Measurements from ENCODE around the gene TALDO1. TPM values are rescaled to one million over a fixed set of nuclear protein-coding genes. Genes with fewer than 3 reads are reported as not detected.

TALDO1 gene
- total RNA-seq, 1 donor from 2014 or later: 270 TPM

- H3K4me3 Mint-ChIP-seq (ENCODE audit: low read depth): no peak overlapping the region
- peaks cover 8% of the 10 kb centered on the region for H3K4me1 Mint-ChIP-seq (ENCODE audit: low read depth)
- H3K9me3 Mint-ChIP-seq: no peaks in the 10 kb centered on the region
- no peak for DNase-seq (ENCODE audit: low spot score)
- intact Hi-C loops (cut with micrococcal nuclease): loop anchor here (5.0 to 10.0 kb wide), 2 partner anchors 106 to 184 kb away; partner anchors contain the start of genes HRAS, IRF7 and LRRC56
- no peak overlapping the region for H3K27ac Mint-ChIP-seq
- peaks cover 27% of the 10 kb centered on the region for H3K27me3 Mint-ChIP-seq (ENCODE audit: low read depth)
- H3K36me3 Mint-ChIP-seq (ENCODE audit: low read depth): no peaks in the 10 kb centered on the region
These were observed 26.0 kb upstream of the TALDO1 start for GRCh38 chr11:721247-721740.

- Mint-ChIP-seq H3K27ac (no peak overlapping the region), H3K36me3 (ENCODE audit: low read depth) (no peaks in the 10 kb centered on the region), H3K27me3 (ENCODE audit: low read depth) (peaks cover 24% of the 10 kb centered on the region), H3K4me1 (ENCODE audit: low read depth) (peaks cover 8% of the 10 kb centered on the region), H3K4me3 (ENCODE audit: low read depth) (peak overlapping the region; percentile 2), H3K9me3 (no peaks in the 10 kb centered on the region)
- DNase-seq (ENCODE audit: low spot score): peak; percentile 36
- intact Hi-C loops (cut with micrococcal nuclease): loop anchor here (2.0 to 10.0 kb wide), 3 partner anchors 59 to 185 kb away; partner anchors contain the start of genes HRAS, IRF7 and LRRC56
These were observed 25.4 kb upstream of the TALDO1 start for GRCh38 chr11:721741-722345.

- Mint-ChIP-seq H3K27me3 (ENCODE audit: low read depth) (peaks cover 24% of the 10 kb centered on the region), H3K4me3 (ENCODE audit: low read depth) (no peak overlapping the region), H3K4me1 (ENCODE audit: low read depth) (peaks cover 8% of the 10 kb centered on the region), H3K36me3 (ENCODE audit: low read depth) (no peaks in the 10 kb centered on the region), H3K9me3 (no peaks in the 10 kb centered on the region), H3K27ac (no peak overlapping the region)
- intact Hi-C loops (cut with micrococcal nuclease): loop anchor here (2.0 to 10.0 kb wide), 3 partner anchors 60 to 185 kb away; partner anchors contain the start of genes HRAS, IRF7 and LRRC56
- no peak for DNase-seq (ENCODE audit: low spot score)
These were observed 24.9 kb upstream of the TALDO1 start for GRCh38 chr11:722346-722811.

GRCh38 chr11:723120-723883 lies 24.0 kb upstream of the TALDO1 start:
- H3K36me3 Mint-ChIP-seq (ENCODE audit: low read depth): no peaks in the 10 kb centered on the region
- intact Hi-C loops (cut with micrococcal nuclease): loop anchor here (1.0 to 10.0 kb wide), 5 partner anchors 27 to 186 kb away; partner anchors contain the start of genes HRAS, IRF7 and LRRC56
- H3K4me3 Mint-ChIP-seq (ENCODE audit: low read depth): peak overlapping the region; percentile 58
- no peak overlapping the region for H3K27ac Mint-ChIP-seq
- peaks cover 8% of the 10 kb centered on the region for H3K4me1 Mint-ChIP-seq (ENCODE audit: low read depth)
- H3K9me3 Mint-ChIP-seq: no peaks in the 10 kb centered on the region
- peaks cover 24% of the 10 kb centered on the region for H3K27me3 Mint-ChIP-seq (ENCODE audit: low read depth)
- peak; percentile 50 for DNase-seq (ENCODE audit: low spot score)

- no peak for DNase-seq (ENCODE audit: low spot score)
- Mint-ChIP-seq H3K4me3 (ENCODE audit: low read depth) (peak overlapping the region; percentile 42), H3K27ac (no peak overlapping the region), H3K36me3 (ENCODE audit: low read depth) (no peaks in the 10 kb centered on the region), H3K9me3 (no peaks in the 10 kb centered on the region), H3K27me3 (ENCODE audit: low read depth) (peaks cover 20% of the 10 kb centered on the region), H3K4me1 (ENCODE audit: low read depth) (peaks cover 8% of the 10 kb centered on the region)
- intact Hi-C loops (cut with micrococcal nuclease): loop anchor here (5.0 to 10.0 kb wide), 2 partner anchors 109 to 187 kb away; partner anchors contain the start of genes HRAS, IRF7 and LRRC56
These were observed 23.1 kb upstream of the TALDO1 start for GRCh38 chr11:724049-724777.

- Mint-ChIP-seq H3K4me3 (ENCODE audit: low read depth) (peak overlapping the region; percentile 76), H3K27ac (peak overlapping the region; percentile 52), H3K4me1 (ENCODE audit: low read depth) (peaks cover 8% of the 10 kb centered on the region), H3K27me3 (ENCODE audit: low read depth) (peaks cover 15% of the 10 kb centered on the region), H3K36me3 (ENCODE audit: low read depth) (no peaks in the 10 kb centered on the region), H3K9me3 (no peaks in the 10 kb centered on the region)
- intact Hi-C loops (cut with micrococcal nuclease): loop anchor here (5.0 to 10.0 kb wide), 2 partner anchors 110 to 188 kb away; partner anchors contain the start of genes HRAS, IRF7 and LRRC56
- no peak for DNase-seq (ENCODE audit: low spot score)
These were observed 22.4 kb upstream of the TALDO1 start for GRCh38 chr11:724778-725386.

- Mint-ChIP-seq H3K9me3 (no peaks in the 10 kb centered on the region), H3K27ac (no peak overlapping the region), H3K4me1 (ENCODE audit: low read depth) (peaks cover 8% of the 10 kb centered on the region), H3K36me3 (ENCODE audit: low read depth) (no peaks in the 10 kb centered on the region), H3K27me3 (ENCODE audit: low read depth) (peaks cover 12% of the 10 kb centered on the region), H3K4me3 (ENCODE audit: low read depth) (peak overlapping the region; percentile 76)
- no peak for DNase-seq (ENCODE audit: low spot score)
- intact Hi-C loops (cut with micrococcal nuclease): loop anchor here (10.0 kb wide), 1 partner anchor 111 kb away; the partner anchor contains the start of gene IRF7
These were observed 21.6 kb upstream of the TALDO1 start for GRCh38 chr11:725624-726202.

- DNase-seq (ENCODE audit: low spot score): peak; percentile 51
- Mint-ChIP-seq H3K9me3 (no peaks in the 10 kb centered on the region), H3K27me3 (ENCODE audit: low read depth) (peaks cover 9% of the 10 kb centered on the region), H3K36me3 (ENCODE audit: low read depth) (no peaks in the 10 kb centered on the region), H3K4me1 (ENCODE audit: low read depth) (peaks cover 6% of the 10 kb centered on the region), H3K27ac (peak overlapping the region; percentile 46), H3K4me3 (ENCODE audit: low read depth) (peak overlapping the region; percentile 56)
- intact Hi-C loops (cut with micrococcal nuclease): loop anchor here (10.0 kb wide), 1 partner anchor 112 kb away; the partner anchor contains the start of gene IRF7
These were observed 20.7 kb upstream of the TALDO1 start for GRCh38 chr11:726278-727220.

- H3K4me3 Mint-ChIP-seq (ENCODE audit: low read depth): no peak overlapping the region
- no peak for DNase-seq (ENCODE audit: low spot score)
- H3K27me3 Mint-ChIP-seq (ENCODE audit: low read depth): peaks cover 5% of the 10 kb centered on the region
- intact Hi-C loops (cut with micrococcal nuclease): loop anchor here (10.0 kb wide), 1 partner anchor 112 kb away; the partner anchor contains the start of gene IRF7
- no peak overlapping the region for H3K27ac Mint-ChIP-seq
- H3K9me3 Mint-ChIP-seq: no peaks in the 10 kb centered on the region
- peaks cover 6% of the 10 kb centered on the region for H3K4me1 Mint-ChIP-seq (ENCODE audit: low read depth)
- H3K36me3 Mint-ChIP-seq (ENCODE audit: low read depth): no peaks in the 10 kb centered on the region
These were observed 20.0 kb upstream of the TALDO1 start for GRCh38 chr11:727281-727701.

- DNase-seq (ENCODE audit: low spot score): peak; percentile 73
- peaks cover 4% of the 10 kb centered on the region for H3K4me1 Mint-ChIP-seq (ENCODE audit: low read depth)
- intact Hi-C loops (cut with micrococcal nuclease): loop anchor here (2.0 to 10.0 kb wide), 2 partner anchors 19 to 113 kb away; partner anchors contain the start of genes IRF7 and TALDO1
- no peak overlapping the region for H3K4me3 Mint-ChIP-seq (ENCODE audit: low read depth)
- no peaks in the 10 kb centered on the region for H3K9me3 Mint-ChIP-seq
- no peaks in the 10 kb centered on the region for H3K36me3 Mint-ChIP-seq (ENCODE audit: low read depth)
- no peak overlapping the region for H3K27ac Mint-ChIP-seq
- H3K27me3 Mint-ChIP-seq (ENCODE audit: low read depth): peaks cover 3% of the 10 kb centered on the region
These were observed 19.2 kb upstream of the TALDO1 start for GRCh38 chr11:727859-728748.

All from activated T-helper 2 cell treated with anti-CD3 and anti-CD28 coated beads, Interferon-gamma antibody, Interleukin-2, Interleukin-4, amounts not matched to agents 10 μg/mL and 5 μg/mL and 100 μg/mL, durations not matched to agents 14 hours and 24 hours and 36 hours (primary cell).